ENCODE results near the gene ANO8. TPM values are rescaled to one million over a fixed set of nuclear protein-coding genes. Genes with fewer than 3 reads are reported as not detected.
A peak's percentile ranks its signal among the peaks of the same experiment; 100 is the strongest.

Gene ANO8
- total and polyA plus RNA-seq, 7 donors = 1.5 to 14.3 (median 11.9) TPM

GRCh38 chr19:17289489-17289888 is 45.2 kb downstream of the ANO8 start:
- H3K9me3 ChIP-seq = no peaks in the 10 kb centered on the region
- H3K4me3 ChIP-seq = peak overlapping the region; percentile 25
- peak overlapping the region; percentile 41 for H3K27ac ChIP-seq
- no peaks in the 10 kb centered on the region for H3K4me1 ChIP-seq
- H3K36me3 ChIP-seq (ENCODE audit: insufficient read depth in 1 of 2, low read depth in 1 of 2) = no peaks in the 10 kb centered on the region
- DNase-seq (peak; percentile 75 to 79), ATAC-seq (peak; percentile 73 to 85 (median 77))
- TF ChIP-seq CTCF (IDR thresholded peaks at IDR 0.05) = no peak
- intact Hi-C loops (cut with DNase I) = no loop called here
- 14 to 21% (median 17%) methylated on average over 22 of the region's 22 CpGs for WGBS, 3 donors
- H3K27me3 ChIP-seq (ENCODE audit: insufficient read depth in 3 of 3, low read length in 2 of 3) = no peaks in the 10 kb centered on the region

- Histone ChIP-seq H3K27me3 (ENCODE audit: insufficient read depth in 3 of 3, low read length in 2 of 3) (peaks cover 0 to 9% (median 4%) of the 10 kb centered on the region in 3 donors), H3K4me3 (no peak overlapping the region), H3K4me1 (peaks cover 4% of the 10 kb centered on the region), H3K36me3 (ENCODE audit: insufficient read depth in 1 of 2, low read depth in 1 of 2) (no peaks in the 10 kb centered on the region), H3K9me3 (no peaks in the 10 kb centered on the region), H3K27ac (no peak overlapping the region)
- WGBS, 3 donors = 88 to 90% (median 88%) methylated on average over 9 of the region's 9 CpGs
- ATAC-seq (no peak), DNase-seq (no peak)
- no peak for TF ChIP-seq CTCF (IDR thresholded peaks at IDR 0.05)
- intact Hi-C loops (cut with DNase I) = no loop called here
These were observed 47.9 kb downstream of the ANO8 start for GRCh38 chr19:17286752-17287151.

GRCh38 chr19:17286263-17286662 is 48.4 kb downstream of the ANO8 start:
- H3K9me3 ChIP-seq = no peaks in the 10 kb centered on the region
- DNase-seq (no peak), ATAC-seq (no peak)
- intact Hi-C loops (cut with DNase I) = no loop called here
- H3K4me3 ChIP-seq = no peak overlapping the region
- no peaks in the 10 kb centered on the region for H3K36me3 ChIP-seq (ENCODE audit: insufficient read depth in 1 of 2, low read depth in 1 of 2)
- peaks cover 4% of the 10 kb centered on the region for H3K4me1 ChIP-seq
- peaks cover 0 to 14% (median 7%) of the 10 kb centered on the region in 3 donors for H3K27me3 ChIP-seq (ENCODE audit: insufficient read depth in 3 of 3, low read length in 2 of 3)
- H3K27ac ChIP-seq = no peak overlapping the region
- WGBS, 3 donors = 85 to 92% (median 89%) methylated on average over 11 of the region's 11 CpGs
- TF ChIP-seq CTCF (IDR thresholded peaks at IDR 0.05) = no peak

GRCh38 chr19:17285415-17286135 is 49.1 kb downstream of the ANO8 start:
- ATAC-seq (no peak), DNase-seq (no peak)
- H3K36me3 ChIP-seq (ENCODE audit: insufficient read depth in 1 of 2, low read depth in 1 of 2) = no peaks in the 10 kb centered on the region
- no peak overlapping the region for H3K4me3 ChIP-seq
- no peaks in the 10 kb centered on the region for H3K9me3 ChIP-seq
- no peak for TF ChIP-seq CTCF (IDR thresholded peaks at IDR 0.05)
- no peak overlapping the region for H3K27ac ChIP-seq
- peaks cover 4% of the 10 kb centered on the region for H3K4me1 ChIP-seq
- peaks cover 0 to 16% (median 7%) of the 10 kb centered on the region in 3 donors for H3K27me3 ChIP-seq (ENCODE audit: insufficient read depth in 3 of 3, low read length in 2 of 3)
- WGBS, 3 donors = 90% methylated on average over 18 of the region's 18 CpGs
- intact Hi-C loops (cut with DNase I) = no loop called here

Data from psoas muscle (tissue), 8 donors.